GM10266 (cell line): Measurements from ENCODE around the gene PTPN7.

Source experiments
- DNase-seq: peaks from one replicate; pipeline ENCODE4 v3.0.0; 2012; ENCODE audit errors: extremely low spot score
- CTCF ChIP-seq: IDR thresholded peaks from 2 replicates; pipeline ENCODE4 v1.5.1; 2012; ENCODE audit warnings: mild to moderate bottlenecking, low read depth; ENCODE audit not compliant: control insufficient read depth, insufficient read depth; ENCODE audit errors: missing control alignments

Gene PTPN7

GRCh38 chr1:202160377-202160940 is at the start of gene PTPN7:
Gene PTPN7, minus strand, starts transcription at chr1:202160602. Its CDS starts 1,200 bp downstream, at chr1:202159402.
- TF ChIP-seq CTCF, result peak; percentile 79
- DNase-seq, result peak; percentile 67

GRCh38 chr1:202208351-202208857 is 48.0 kb upstream of the PTPN7 start:
- TF ChIP-seq CTCF, result no peak
- no peak for DNase-seq

- DNase-seq, result no peak
- no peak for TF ChIP-seq CTCF
Observed at GRCh38 chr1:202207292-202207691, 46.9 kb upstream of the PTPN7 start.

- TF ChIP-seq CTCF, result no peak
- DNase-seq, result no peak
Observed at GRCh38 chr1:202205523-202206190, 45.3 kb upstream of the PTPN7 start.

DNA sequence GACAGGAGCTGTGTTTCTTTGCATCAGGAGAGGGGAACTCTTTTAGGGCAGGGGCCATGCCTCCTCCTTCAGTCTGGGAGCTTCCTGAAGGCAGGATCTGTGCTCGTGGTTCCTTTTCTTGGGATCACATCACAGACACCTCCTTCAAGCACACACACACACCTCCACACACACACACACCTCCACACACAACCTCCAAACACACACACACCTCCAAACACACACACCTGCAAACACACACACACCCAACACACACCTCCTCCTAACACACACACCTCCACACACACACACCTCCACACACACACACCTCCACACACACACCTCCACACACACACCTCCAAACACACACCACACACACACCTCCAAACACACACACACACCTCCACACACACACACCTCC is 43.7 kb upstream of the PTPN7 start:
- no peak for TF ChIP-seq CTCF
- no peak for DNase-seq

- DNase-seq, result no peak
Observed at GRCh38 chr1:202203238-202204039, 43.0 kb upstream of the PTPN7 start.

More at GRCh38 chr1:202203238-202204039, 43.0 kb upstream of the PTPN7 start:
- no peak for TF ChIP-seq CTCF
